CD4-positive, CD25-positive, alpha-beta regulatory T cell (primary cell): ENCODE measurements around the gene CCDC85B. TPM values are rescaled to one million over a fixed set of nuclear protein-coding genes. Genes with fewer than 3 reads are reported as not detected.
A peak's percentile ranks its signal among the peaks of the same experiment; 100 is the strongest.

ENCODE experiments used
- ATAC-seq, 2 donors: fragments of 150-1000 bp; cut with Tn5 transposase; one replicate each; pipeline ENCODE4 v1.10.0; 2021; ENCODE audit warnings: low read depth in 2 of 2, moderate number of reproducible peaks in 2 of 2, moderate library complexity in 1 of 2
- DNase-seq, 3 donors: peaks; one replicate each; pipeline versions ENCODE4 v3.0.0 to v3.0.0-alpha.2; 2012 to 2022; ENCODE audit warnings: mixed read lengths in 1 of 3
- H3K27ac ChIP-seq: one replicate; pipeline ENCODE4 v1.7.0; 2013; ENCODE audit warnings: mild to moderate bottlenecking, low read length; ENCODE audit not compliant: insufficient read depth, poor library complexity, severe bottlenecking
- H3K27me3 ChIP-seq: one replicate; pipeline ENCODE4 v1.7.0; 2013; ENCODE audit warnings: low read length; ENCODE audit not compliant: control insufficient read depth, insufficient read depth
- H3K36me3 ChIP-seq: one replicate; pipeline ENCODE4 v1.7.0; 2013; ENCODE audit warnings: mild to moderate bottlenecking, low read length, moderate library complexity; ENCODE audit not compliant: control insufficient read depth, insufficient read depth
- H3K4me1 ChIP-seq: 2 replicates; pipeline ENCODE4 v1.7.0; 2013; ENCODE audit warnings: mild to moderate bottlenecking, low read length; ENCODE audit not compliant: insufficient read depth, control insufficient read depth, poor library complexity, severe bottlenecking
- H3K4me3 ChIP-seq: one replicate; pipeline ENCODE4 v1.7.0; 2013; ENCODE audit warnings: low read depth, mild to moderate bottlenecking, low read length, moderate library complexity
- H3K9me3 ChIP-seq, 2 experiments: 1 replicate in 1 of 2; 2 replicates in 1 of 2; pipeline ENCODE4 v1.7.0; 2013; ENCODE audit warnings: low read length in 2 of 2, mild to moderate bottlenecking in 1 of 2, moderate library complexity in 1 of 2; ENCODE audit not compliant: control insufficient read depth in 2 of 2
- H3K27ac Mint-ChIP-seq, 3 donors: one replicate each; pipeline ENCODE4 v1.8.0; 2020 to 2022; ENCODE audit warnings: mild to moderate bottlenecking in 3 of 3, mixed read lengths in 3 of 3, moderate library complexity in 2 of 3
- H3K27me3 Mint-ChIP-seq: one replicate; pipeline ENCODE4 v1.8.0; 2022; ENCODE audit warnings: mild to moderate bottlenecking, mixed read lengths
- H3K36me3 Mint-ChIP-seq: one replicate; pipeline ENCODE4 v1.8.0; 2020; ENCODE audit warnings: mixed read lengths
- H3K4me1 Mint-ChIP-seq, 4 donors: one replicate each; pipeline ENCODE4 v1.8.0; 2020 to 2022; ENCODE audit warnings: mixed read lengths in 4 of 4, mild to moderate bottlenecking in 1 of 4
- H3K4me3 Mint-ChIP-seq, 4 donors: one replicate each; pipeline ENCODE4 v1.8.0; 2020 to 2022; ENCODE audit warnings: mild to moderate bottlenecking in 4 of 4, mixed read lengths in 4 of 4, moderate library complexity in 3 of 4
- H3K9me3 Mint-ChIP-seq, 7 donors: one replicate each; pipeline ENCODE4 v1.8.0; 2020 to 2022; ENCODE audit warnings: mixed read lengths in 7 of 7, mild to moderate bottlenecking in 3 of 7, moderate library complexity in 2 of 7
- polyA plus RNA-seq, 4 donors: library from polyadenylated mRNA; unstranded; fragments of 300-500 nt; fragmentation: Illumina TruSeq; gene quantifications; one replicate each; pipeline ENCODE4 v1.2.3, GENCODE V29; 2021
- total RNA-seq: library from RNA; stranded (reverse); gene quantifications from one replicate; pipeline ENCODE4 v1.2.3, GENCODE V29; 2022

The CCDC85B gene
- total and polyA plus RNA-seq, 5 donors from 2014 or later, result 20.7 to 74.0 (median 62.1) TPM

DNA sequence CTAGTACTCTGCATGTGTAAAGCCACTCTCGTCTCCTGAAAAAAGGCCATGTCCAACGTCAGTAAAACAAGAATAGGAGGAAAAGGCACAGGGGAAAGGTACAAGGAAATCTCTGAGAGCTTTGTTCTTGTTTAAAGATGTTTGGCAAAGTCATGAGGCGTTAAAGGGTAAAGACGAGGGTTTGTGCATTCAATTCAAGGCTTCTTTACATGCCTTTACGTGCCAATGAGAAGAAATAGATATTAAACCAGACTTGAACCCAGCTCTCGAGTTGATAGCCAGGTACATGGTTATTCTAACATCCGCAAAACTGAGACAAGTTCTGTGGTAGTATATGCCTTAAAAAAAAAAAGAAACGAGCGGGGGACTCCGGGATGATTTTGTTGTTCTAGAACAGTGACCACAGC is 31.8 kb upstream of the CCDC85B start:
- Histone ChIP-seq H3K27ac (peak overlapping the region; percentile 95), H3K36me3 (peaks cover 42% of the 10 kb centered on the region), H3K4me1 (peaks cover 71% of the 10 kb centered on the region), H3K4me3 (peak overlapping the region; percentile 95), H3K27me3 (no peaks in the 10 kb centered on the region), H3K9me3 (no peaks in the 10 kb centered on the region)
- DNase-seq (peak in 1 of 3 donors; percentile 57), ATAC-seq (no peak)
- Mint-ChIP-seq H3K4me1 (peaks cover 3 to 62% (median 42%) of the 10 kb centered on the region in 4 donors), H3K27ac (peak overlapping the region; percentile 86 to 98 (median 96)), H3K4me3 (peak overlapping the region; percentile 94 to 99 (median 96)), H3K27me3 (peaks cover 7% of the 10 kb centered on the region), H3K9me3 (peaks cover 0 to 2% (median 0%) of the 10 kb centered on the region in 7 donors), H3K36me3 (peaks cover 28% of the 10 kb centered on the region)

DNA sequence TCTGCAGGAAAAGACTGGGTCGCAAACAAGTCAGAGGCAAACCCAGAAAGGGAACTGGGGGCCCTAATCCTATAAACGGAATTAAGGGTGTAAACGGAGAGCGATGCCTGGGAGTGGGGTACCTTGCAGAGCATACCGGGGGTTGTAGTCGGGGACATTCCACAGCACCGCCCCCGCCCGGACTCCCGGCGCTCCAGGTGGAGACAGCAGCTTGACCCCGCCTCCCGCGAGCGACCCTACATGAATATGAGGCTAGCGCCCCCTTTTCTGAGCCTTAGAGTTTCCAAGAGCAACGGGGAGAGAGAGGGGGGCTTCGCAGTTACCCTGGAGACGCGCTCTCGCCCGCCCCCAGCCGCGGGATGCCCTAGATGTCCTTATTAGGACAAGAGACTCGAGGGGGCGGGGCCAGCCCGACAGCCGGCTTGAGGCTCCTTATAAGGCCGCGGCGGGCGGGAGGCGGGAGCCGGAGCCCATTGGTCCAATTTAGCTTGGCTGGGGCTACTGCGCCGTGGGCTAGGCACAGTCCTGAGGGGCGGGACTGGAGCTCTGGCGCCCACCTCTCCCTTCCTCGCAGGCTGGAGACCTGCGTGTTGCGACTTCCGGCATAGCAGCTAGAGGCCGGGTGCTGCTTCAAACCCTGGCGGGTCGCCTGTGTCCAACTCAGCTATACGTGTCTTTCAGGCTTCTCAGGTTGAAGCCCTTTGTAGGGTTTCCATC is 31.2 kb upstream of the CCDC85B start:
- DNase-seq, result peak; percentile 93 to 100 (median 96)
- Histone ChIP-seq H3K27ac (peak overlapping the region; percentile 95), H3K4me1 (peaks cover 68% of the 10 kb centered on the region), H3K9me3 (no peaks in the 10 kb centered on the region), H3K4me3 (peak overlapping the region; percentile 95), H3K36me3 (peaks cover 42% of the 10 kb centered on the region), H3K27me3 (no peaks in the 10 kb centered on the region)
- Mint-ChIP-seq H3K9me3 (peaks cover 0 to 2% (median 0%) of the 10 kb centered on the region in 7 donors), H3K36me3 (peaks cover 23% of the 10 kb centered on the region), H3K4me3 (peak overlapping the region; percentile 94 to 99 (median 96)), H3K4me1 (peaks cover 3 to 56% (median 39%) of the 10 kb centered on the region in 4 donors), H3K27me3 (peaks cover 7% of the 10 kb centered on the region), H3K27ac (peak overlapping the region; percentile 96 to 99 (median 98))
- peak; percentile 52 to 59 for ATAC-seq

- peak overlapping the region; percentile 95 for H3K27ac ChIP-seq
- peaks cover 17% of the 10 kb centered on the region for H3K36me3 Mint-ChIP-seq
- no peaks in the 10 kb centered on the region for H3K27me3 ChIP-seq
- peaks cover 62% of the 10 kb centered on the region for H3K4me1 ChIP-seq
- H3K4me3 ChIP-seq, result peak overlapping the region; percentile 95
- ATAC-seq (no peak), DNase-seq (no peak)
- H3K27me3 Mint-ChIP-seq, result peaks cover 7% of the 10 kb centered on the region
- H3K36me3 ChIP-seq, result peaks cover 42% of the 10 kb centered on the region
- H3K4me3 Mint-ChIP-seq, result peak overlapping the region; percentile 94 to 99 (median 96)
- H3K4me1 Mint-ChIP-seq, result peaks cover 3 to 50% (median 35%) of the 10 kb centered on the region in 4 donors
- no peaks in the 10 kb centered on the region for H3K9me3 Mint-ChIP-seq
- peak overlapping the region; percentile 96 to 99 (median 98) for H3K27ac Mint-ChIP-seq
- H3K9me3 ChIP-seq, result no peaks in the 10 kb centered on the region
These were observed 30.6 kb upstream of the CCDC85B start for GRCh38 chr11:65859812-65860277.

- H3K36me3 Mint-ChIP-seq, result peaks cover 19% of the 10 kb centered on the region
These were observed 30.0 kb upstream of the CCDC85B start, which contains the start of gene MUS81 for GRCh38 chr11:65860278-65861164. Gene MUS81 (plus strand): TSS chr11:65860433. CDS start chr11:65860754, 321 bp downstream.

GRCh38 chr11:65861165-65861505 is 29.3 kb upstream of the CCDC85B start:
- Mint-ChIP-seq H3K36me3 (peaks cover 16% of the 10 kb centered on the region), H3K4me1 (peaks cover 3 to 39% (median 29%) of the 10 kb centered on the region in 4 donors), H3K9me3 (no peaks in the 10 kb centered on the region), H3K27ac (peak overlapping the region in 2 of 3 donors; percentile 96 to 98), H3K27me3 (peaks cover 7% of the 10 kb centered on the region), H3K4me3 (peak overlapping the region; percentile 94 to 99 (median 96))
- DNase-seq (no peak), ATAC-seq (no peak)
- Histone ChIP-seq H3K36me3 (peaks cover 40% of the 10 kb centered on the region), H3K4me3 (peak overlapping the region; percentile 65), H3K4me1 (peaks cover 49% of the 10 kb centered on the region), H3K9me3 (no peaks in the 10 kb centered on the region), H3K27ac (peak overlapping the region; percentile 95), H3K27me3 (no peaks in the 10 kb centered on the region)

More at GRCh38 chr11:65860278-65861164, 30.0 kb upstream of the CCDC85B start, which contains the start of gene MUS81:
- Mint-ChIP-seq H3K4me3 (peak within 1 kb of the TSS; percentile 94 to 99 (median 96)), H3K9me3 (no peaks in the 10 kb centered on the region), H3K27me3 (peaks cover 7% of the 10 kb centered on the region), H3K4me1 (peaks cover 3 to 45% (median 34%) of the 10 kb centered on the region in 4 donors), H3K27ac (peak within 1 kb of the TSS; percentile 96 to 99 (median 98))
- H3K4me1 ChIP-seq, result peaks cover 55% of the 10 kb centered on the region
- no peaks in the 10 kb centered on the region for H3K27me3 ChIP-seq
- H3K9me3 ChIP-seq, result no peaks in the 10 kb centered on the region
- ATAC-seq (peak; percentile 46 to 47), DNase-seq (peak; percentile 90 to 98 (median 94))
- H3K4me3 ChIP-seq, result peak within 1 kb of the TSS; percentile 95
- H3K27ac ChIP-seq, result peak within 1 kb of the TSS; percentile 95
- H3K36me3 ChIP-seq, result peaks cover 42% of the 10 kb centered on the region

DNA sequence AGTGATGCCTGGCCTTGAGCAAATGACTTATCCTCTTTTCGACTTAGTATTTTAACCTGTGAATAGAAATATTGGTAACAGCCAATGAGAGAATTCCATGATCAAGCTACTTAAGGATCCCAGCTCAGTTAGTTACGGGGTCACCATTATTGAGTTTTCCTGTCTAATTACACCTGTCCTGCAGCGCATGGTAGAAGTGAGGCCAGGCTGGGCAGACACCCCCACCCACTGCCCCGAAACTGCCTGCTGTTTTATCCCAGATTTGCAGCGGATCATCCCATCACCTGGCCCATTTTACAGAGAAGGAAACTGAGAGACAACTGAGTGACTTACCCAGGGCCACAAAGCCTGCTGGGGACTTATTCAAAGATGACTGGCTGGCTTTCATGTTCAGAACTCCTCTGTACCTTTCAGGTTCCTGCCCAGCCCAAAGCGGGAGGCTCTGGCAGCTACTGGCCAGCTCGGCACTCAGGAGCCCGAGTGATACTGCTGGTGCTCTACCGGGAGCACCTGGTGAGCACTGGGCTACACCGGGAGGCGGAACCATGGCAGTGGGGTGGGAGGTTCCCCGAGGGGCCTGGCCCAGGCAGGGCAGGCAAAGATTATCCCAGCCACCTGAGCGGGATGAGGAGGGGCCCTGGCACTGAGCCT is 28.8 kb upstream of the CCDC85B start:
- H3K27me3 Mint-ChIP-seq, result peaks cover 7% of the 10 kb centered on the region
- peak overlapping the region in 2 of 3 donors; percentile 42 to 43 for H3K27ac Mint-ChIP-seq
- H3K4me1 Mint-ChIP-seq, result peaks cover 3 to 34% (median 24%) of the 10 kb centered on the region in 4 donors
- DNase-seq, result no peak
- H3K36me3 ChIP-seq, result peaks cover 39% of the 10 kb centered on the region
- no peak overlapping the region for H3K27ac ChIP-seq
- H3K27me3 ChIP-seq, result no peaks in the 10 kb centered on the region
- H3K4me3 Mint-ChIP-seq, result peak overlapping the region; percentile 51 to 99 (median 94)
- H3K36me3 Mint-ChIP-seq, result peaks cover 10% of the 10 kb centered on the region
- peaks cover 44% of the 10 kb centered on the region for H3K4me1 ChIP-seq
- H3K9me3 ChIP-seq, result no peaks in the 10 kb centered on the region
- H3K9me3 Mint-ChIP-seq, result no peaks in the 10 kb centered on the region
- ATAC-seq, result no peak
- H3K4me3 ChIP-seq, result peak overlapping the region; percentile 65

- Histone ChIP-seq H3K27me3 (no peaks in the 10 kb centered on the region), H3K4me1 (peaks cover 40% of the 10 kb centered on the region), H3K9me3 (no peaks in the 10 kb centered on the region), H3K27ac (no peak overlapping the region), H3K4me3 (no peak overlapping the region), H3K36me3 (peaks cover 39% of the 10 kb centered on the region)
- peaks cover 7% of the 10 kb centered on the region for H3K27me3 Mint-ChIP-seq
- no peak for ATAC-seq
- peaks cover 8% of the 10 kb centered on the region for H3K36me3 Mint-ChIP-seq
- H3K27ac Mint-ChIP-seq, result peak overlapping the region in 1 of 3 donors; percentile 65
- peaks cover 3 to 31% (median 21%) of the 10 kb centered on the region in 4 donors for H3K4me1 Mint-ChIP-seq
- peak overlapping the region in 3 of 4 donors; percentile 38 to 94 (median 63) for H3K4me3 Mint-ChIP-seq
- H3K9me3 Mint-ChIP-seq, result no peaks in the 10 kb centered on the region
- DNase-seq, result no peak
These were observed 28.2 kb upstream of the CCDC85B start for GRCh38 chr11:65862191-65862735.
